SW 1271 (cell line): ENCODE data around the gene ZFHX3.

ENCODE experiments used
- DNase-seq, 2 experiments: peaks; one replicate each; lab custom pipeline; 2025; lab: John Stamatoyannopoulos, UW

Gene ZFHX3

DNA sequence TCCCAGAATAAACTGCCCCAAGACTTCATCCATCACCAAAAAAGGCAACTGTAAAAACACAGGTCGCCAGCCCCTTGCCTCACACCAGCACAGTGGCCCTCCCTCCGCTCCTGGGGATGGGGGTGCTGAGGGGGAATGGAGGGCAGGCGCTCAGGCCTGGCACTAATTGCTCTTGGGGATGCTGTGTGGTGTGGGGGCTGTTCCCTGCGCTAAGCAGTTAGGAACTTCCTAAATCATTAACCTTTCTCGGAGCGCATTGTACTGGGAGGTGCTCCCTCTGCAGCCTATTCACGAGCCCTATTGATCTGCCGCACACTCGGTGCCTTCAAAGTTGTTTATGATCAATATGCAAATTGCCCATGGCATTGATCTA lies 199.9 kb downstream of the ZFHX3 start:
- no peak for DNase-seq

DNA sequence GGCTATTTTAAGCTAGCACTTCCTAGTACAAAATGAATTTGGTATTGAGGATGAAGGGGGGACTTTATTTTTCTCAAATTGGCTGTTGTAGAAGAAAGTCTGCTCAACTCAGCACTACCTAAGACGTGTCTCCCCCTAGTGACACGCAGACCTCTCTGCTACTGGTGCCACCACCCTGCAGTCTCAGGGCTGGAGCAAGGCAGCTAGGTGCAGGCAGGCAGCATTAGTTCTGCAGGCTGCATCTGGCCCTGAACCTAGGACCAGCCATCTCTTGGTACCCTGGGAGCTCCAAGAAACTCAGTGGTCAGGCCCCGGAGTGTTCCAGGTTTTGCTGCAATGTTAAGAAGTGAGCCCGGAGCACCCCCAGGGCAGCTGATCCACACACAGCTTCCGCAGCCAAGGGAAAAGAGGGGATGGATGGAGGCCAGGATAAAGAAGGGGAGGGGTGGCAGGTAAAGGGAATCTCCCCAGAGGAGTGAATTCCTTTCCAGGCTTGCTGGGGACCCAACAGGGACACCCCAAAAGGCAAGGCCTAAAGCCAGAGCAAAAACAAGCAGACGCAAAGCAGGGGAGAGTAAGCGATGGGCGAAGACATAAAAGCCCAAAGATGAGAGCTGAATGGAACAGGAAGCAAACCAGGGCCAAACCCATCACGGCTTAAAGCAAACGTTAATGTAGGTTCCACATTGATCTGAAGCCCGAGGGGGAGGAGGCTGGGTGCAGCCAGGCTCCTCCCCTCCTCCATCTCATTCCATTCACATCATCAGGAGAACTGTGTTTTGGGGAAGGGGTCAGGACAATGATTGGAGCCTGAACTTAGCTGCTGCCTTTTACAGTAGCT lies 200.5 kb downstream of the ZFHX3 start:
- peak in 1 of 2 experiments; percentile 6 for DNase-seq

DNA sequence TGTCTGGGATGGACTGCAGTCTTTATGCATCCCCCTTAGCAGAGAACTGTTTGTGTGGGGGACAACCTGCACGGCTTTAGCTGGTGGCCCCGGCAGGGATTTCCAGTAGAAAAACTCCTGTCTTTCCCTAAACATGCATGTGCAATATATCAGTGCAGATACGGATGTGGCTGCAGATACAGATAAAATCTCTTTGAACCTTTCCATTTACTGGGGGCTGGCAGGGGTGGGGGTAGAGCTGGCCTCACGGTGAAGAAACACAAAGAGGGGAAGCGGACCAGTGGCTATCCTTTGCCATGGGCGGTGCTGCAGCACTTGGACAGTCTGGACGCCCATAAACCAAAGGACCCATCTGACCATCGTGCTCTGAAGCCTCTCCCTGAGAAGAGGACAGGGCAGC lies 201.3 kb downstream of the ZFHX3 start:
- DNase-seq, result no peak

- DNase-seq, result no peak
Observed at GRCh38 chr16:72845322-72846020, 202.5 kb downstream of the ZFHX3 start.

DNA sequence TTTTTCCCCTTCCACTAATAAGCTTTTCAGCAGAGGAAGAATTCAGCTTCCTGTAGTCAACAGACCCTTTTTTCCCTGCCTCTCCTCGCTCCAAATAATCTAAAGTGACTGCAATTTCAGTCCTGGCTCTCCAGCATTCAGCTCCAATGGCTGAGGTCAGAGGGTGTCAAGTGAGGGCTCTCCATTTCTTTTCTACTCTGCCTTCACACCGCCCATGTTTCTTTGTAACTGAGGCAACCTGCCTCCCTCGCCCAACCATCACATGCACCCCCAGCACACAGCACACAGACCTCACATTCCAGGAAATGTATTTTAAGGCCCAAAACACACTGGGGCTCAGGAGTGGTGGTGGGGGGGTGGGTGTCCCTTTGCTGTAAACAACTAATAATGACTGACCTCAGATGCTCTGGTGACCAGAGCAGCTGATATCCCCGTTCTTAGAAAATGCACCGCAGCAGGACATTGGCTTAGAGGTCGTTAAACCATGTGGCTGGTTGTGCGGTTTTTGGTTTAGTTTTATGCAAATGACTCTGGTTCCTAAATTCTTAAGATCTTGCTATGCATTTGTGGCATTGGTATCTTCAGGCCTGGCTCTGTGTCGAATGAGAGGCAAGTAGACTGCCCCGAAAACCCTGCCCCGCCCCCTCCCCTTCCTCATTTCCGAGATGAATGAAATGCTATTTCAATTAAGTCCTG lies 203.6 kb downstream of the ZFHX3 start:
- no peak for DNase-seq

DNA sequence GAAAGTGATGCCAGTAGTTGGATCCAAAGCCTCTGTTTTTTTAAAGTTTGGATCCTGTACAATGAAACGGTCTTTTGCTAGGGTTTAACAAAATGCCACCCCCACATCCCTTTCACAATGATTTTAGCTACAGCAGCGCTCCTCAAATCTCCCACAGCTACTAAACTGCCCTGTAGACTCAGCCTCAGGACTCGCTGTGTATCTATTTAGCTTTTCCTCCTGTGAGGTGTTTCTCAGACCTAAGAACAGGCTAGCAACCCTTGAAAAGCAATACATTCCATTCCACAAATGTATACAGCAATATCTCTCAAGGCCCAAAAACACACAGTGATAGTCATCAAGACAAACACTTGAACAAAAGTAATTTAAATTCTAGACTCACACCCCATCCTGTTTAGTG lies 206.4 kb downstream of the ZFHX3 start:
- DNase-seq, result no peak

DNA sequence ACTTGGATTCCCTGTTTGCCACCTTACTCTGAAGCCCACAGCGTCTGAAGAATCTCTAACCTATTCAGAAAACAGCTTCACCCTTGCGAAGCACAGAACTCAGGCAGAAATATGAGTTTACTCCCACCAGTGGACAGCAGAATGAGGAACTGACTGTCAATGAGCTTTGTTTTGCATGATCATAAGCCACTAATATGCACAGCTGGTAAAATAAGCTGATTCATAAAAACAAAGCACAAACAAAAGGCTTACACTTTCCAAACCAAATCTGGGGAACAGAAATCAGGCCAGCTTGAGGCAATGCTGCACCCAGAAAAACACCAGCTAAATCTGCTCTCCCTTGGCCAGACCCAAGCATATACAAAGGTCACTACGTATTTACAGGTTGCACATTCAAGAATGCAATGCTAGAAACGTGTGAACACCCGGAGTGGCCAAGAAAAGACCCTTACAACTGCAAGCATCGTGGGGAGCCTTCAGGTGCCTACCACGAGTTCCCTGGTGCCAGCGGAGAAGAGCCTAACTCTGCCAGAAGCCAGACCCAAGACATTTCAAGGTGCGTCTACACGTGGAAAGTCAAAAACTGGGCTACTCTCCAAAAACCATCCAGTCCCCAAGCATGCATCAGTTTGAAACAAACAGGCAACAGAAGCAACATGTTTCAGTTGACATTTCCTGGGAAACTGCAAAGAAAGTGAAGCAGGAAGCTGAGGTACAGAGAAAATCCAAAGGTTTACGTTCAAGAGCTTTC lies 207.1 kb downstream of the ZFHX3 start:
- no peak for DNase-seq

- no peak for DNase-seq
Observed at GRCh38 chr16:72838951-72839350, 209.0 kb downstream of the ZFHX3 start.

- DNase-seq, result no peak
Observed at GRCh38 chr16:72838586-72838910, 209.4 kb downstream of the ZFHX3 start.

DNA sequence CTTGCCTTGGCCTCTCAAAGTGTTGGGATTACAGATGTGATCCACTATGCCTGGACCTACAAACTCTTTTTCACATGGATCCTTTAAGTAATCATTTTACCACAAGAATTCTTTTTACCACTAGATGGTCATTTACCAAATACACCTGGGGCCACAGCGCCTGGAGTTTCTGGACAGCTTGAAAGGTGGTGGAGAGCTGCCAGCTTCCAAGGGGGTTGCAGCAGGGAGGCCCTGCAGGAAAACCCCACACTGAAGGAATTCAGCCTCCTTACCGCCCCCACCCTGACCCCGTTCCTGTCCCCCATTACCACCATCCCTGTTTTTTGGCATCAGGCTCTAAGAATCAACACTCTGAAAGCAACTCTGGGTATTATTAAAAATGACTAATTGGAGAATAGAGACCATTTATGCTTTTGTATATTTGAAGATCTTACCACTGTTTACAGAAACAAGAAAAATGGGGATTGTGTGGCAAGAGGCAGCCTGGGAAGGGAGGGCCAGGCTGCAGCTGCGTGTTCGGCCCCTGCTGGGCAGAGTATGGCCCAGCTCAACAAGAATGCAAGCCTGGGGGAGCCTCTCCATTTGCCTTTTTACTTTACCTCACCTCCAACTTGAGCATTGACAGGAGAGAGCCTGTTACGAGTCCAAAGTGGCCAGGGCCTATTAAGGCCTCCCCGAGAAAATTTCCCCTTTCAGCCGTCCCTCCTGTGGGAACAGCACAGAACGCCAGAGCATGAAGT lies 209.9 kb downstream of the ZFHX3 start:
- no peak for DNase-seq

DNA sequence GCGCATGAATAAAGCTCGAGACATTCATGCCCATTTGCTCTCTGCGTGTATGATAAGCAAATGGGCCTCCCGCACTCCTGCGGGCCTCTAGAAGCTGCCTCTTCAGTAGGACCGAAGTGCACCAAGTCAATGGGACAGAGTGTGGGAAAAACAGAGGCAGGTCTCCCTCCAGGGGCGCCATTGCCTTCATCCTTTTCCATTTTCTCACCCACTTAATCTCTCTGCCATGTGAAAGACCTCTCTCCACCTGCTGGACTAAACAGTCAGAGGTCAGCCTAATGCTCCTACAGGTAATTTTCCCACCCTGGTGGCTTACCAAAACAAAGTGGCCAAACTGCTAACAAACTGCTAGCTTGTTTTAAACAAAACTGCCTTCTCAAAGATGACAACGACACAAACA lies 210.9 kb downstream of the ZFHX3 start:
- no peak for DNase-seq

DNA sequence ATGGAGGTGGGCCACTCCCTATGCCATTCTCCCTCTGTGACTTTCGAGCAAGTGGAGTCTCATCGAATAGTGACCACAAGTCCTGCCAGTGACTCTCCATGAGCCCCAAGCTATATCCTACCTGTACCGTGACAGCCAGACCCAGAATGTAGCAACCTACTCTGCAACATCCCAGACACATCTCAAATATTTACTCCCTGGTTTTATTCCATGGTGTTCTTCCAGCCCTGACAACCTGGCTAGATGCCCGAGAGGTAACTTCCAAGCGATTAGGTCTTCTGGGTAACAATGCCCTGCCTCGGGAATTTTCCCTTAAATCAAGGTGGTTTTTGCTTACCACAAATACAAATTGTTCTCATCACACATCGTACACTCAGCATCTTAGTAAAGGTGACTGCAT lies 211.7 kb downstream of the ZFHX3 start:
- no peak for DNase-seq

DNA sequence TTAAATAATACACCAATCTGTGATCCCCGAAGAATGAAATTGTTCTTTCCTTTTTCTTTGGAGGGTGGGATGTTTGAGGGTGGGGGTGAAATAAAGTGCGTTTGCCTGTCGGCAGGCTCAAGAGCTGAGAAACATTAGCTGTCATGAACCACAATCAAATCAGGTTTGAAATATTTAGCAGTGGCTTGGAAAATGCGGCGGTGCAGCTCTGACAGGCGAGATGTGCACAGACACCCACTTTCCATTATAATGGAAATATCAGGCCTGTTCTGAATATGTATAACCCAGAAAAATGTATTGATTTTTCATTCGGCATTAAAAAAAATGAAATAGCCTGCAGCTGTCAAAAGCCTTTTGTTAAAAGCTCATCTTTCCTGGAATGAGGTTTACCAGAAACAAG lies 212.8 kb downstream of the ZFHX3 start:
- DNase-seq, result no peak

- DNase-seq, result no peak
Observed at GRCh38 chr16:72834499-72834898, 213.4 kb downstream of the ZFHX3 start.

DNA sequence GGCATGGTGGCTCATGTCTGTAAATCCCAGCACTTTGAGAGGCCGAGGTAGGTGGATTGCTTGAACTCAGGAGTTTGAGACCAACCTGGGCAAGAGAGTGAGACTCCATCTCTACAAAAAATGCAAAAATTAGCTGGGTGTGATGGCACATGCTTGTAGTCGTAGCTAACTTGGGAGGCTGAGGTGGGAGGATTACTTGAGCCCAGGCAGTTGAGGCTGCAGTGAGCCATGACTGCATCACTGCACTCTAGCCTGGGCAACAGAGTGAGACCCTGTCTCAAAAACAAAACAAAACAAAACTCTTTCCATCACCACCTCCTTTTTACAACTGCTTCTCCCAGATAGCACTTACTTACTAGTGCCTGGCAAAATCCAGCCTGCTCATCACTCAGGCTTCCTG lies 214.0 kb downstream of the ZFHX3 start:
- DNase-seq, result no peak

GRCh38 chr16:72833482-72833881 lies 214.4 kb downstream of the ZFHX3 start:
- DNase-seq, result no peak

GRCh38 chr16:72832621-72833248 lies 215.2 kb downstream of the ZFHX3 start:
- peak in 1 of 2 experiments; percentile 30 for DNase-seq

GRCh38 chr16:72829846-72830775 lies 217.8 kb downstream of the ZFHX3 start:
- DNase-seq, result no peak

DNA sequence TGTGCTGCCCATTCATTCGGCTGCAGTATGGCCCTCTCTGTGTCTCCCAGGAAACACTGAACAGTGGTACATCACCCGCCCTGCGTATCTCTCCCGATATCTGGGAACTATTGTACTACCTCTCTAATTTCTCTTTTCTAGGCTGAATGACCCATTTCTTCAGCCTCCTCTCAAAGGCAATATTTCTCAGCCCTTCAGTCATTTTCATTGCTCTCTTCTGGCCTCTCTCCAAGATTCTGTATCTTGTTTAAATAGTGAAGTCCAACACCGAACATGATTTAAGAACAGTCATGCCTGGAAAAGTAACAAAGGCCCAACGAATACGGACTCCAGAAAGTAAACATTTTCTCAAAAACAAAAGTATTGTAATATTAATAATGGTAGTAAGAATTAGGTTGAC lies 220.1 kb downstream of the ZFHX3 start:
- DNase-seq, result no peak
